Measurements from ENCODE around the gene PGM5.

Gene PGM5

GRCh38 chr9:68446836-68447235, 90.4 kb downstream of the PGM5 start:
- FAIRE-seq: no peak

GRCh38 chr9:68447611-68448010, 91.2 kb downstream of the PGM5 start:
- FAIRE-seq: no peak

- FAIRE-seq: no peak
Observed at GRCh38 chr9:68454579-68455334, 98.3 kb downstream of the PGM5 start.

GRCh38 chr9:68455451-68455850, 99.0 kb downstream of the PGM5 start:
- no peak for FAIRE-seq

- FAIRE-seq: no peak
Observed at GRCh38 chr9:68457803-68458202, 101.4 kb downstream of the PGM5 start.

- no peak for FAIRE-seq
Observed at GRCh38 chr9:68458918-68459317, 102.5 kb downstream of the PGM5 start.

GRCh38 chr9:68462105-68462775, 105.8 kb downstream of the PGM5 start:
- FAIRE-seq: no peak

- no peak for FAIRE-seq
Observed at GRCh38 chr9:68470067-68470466, 113.7 kb downstream of the PGM5 start.

GRCh38 chr9:68470634-68471033, 114.2 kb downstream of the PGM5 start:
- FAIRE-seq: no peak

GRCh38 chr9:68472119-68472518, 115.7 kb downstream of the PGM5 start:
- FAIRE-seq: no peak

GRCh38 chr9:68473790-68474189, 117.4 kb downstream of the PGM5 start:
- FAIRE-seq: no peak

- FAIRE-seq: no peak
Observed at GRCh38 chr9:68476422-68476821, 120.0 kb downstream of the PGM5 start.

- no peak for FAIRE-seq
Observed at GRCh38 chr9:68476847-68477246, 120.4 kb downstream of the PGM5 start.

GRCh38 chr9:68480807-68481206, 124.4 kb downstream of the PGM5 start:
- FAIRE-seq: no peak

GRCh38 chr9:68482548-68482947, 126.1 kb downstream of the PGM5 start:
- no peak for FAIRE-seq

GRCh38 chr9:68488126-68488525, 131.7 kb downstream of the PGM5 start:
- FAIRE-seq: no peak

GRCh38 chr9:68489646-68490045, 133.2 kb downstream of the PGM5 start:
- no peak for FAIRE-seq

GRCh38 chr9:68492806-68493205, 136.4 kb downstream of the PGM5 start:
- no peak for FAIRE-seq

- FAIRE-seq: no peak
Observed at GRCh38 chr9:68493541-68493940, 137.1 kb downstream of the PGM5 start.

- FAIRE-seq: no peak
Observed at GRCh38 chr9:68493958-68494577, 137.7 kb downstream of the PGM5 start.

- FAIRE-seq: no peak
Observed at GRCh38 chr9:68495247-68495646, 138.8 kb downstream of the PGM5 start.

GRCh38 chr9:68496356-68496755, 139.9 kb downstream of the PGM5 start:
- FAIRE-seq: no peak

- no peak for FAIRE-seq
Observed at GRCh38 chr9:68497629-68498028, 141.2 kb downstream of the PGM5 start.

GRCh38 chr9:68498816-68499215, 142.4 kb downstream of the PGM5 start:
- no peak for FAIRE-seq
